Measurements from ENCODE around the gene HAGHL. TPM values are rescaled to one million over a fixed set of nuclear protein-coding genes. Genes with fewer than 3 reads are reported as not detected.

Gene HAGHL
- total and polyA plus RNA-seq, 4 donors = 4.1 to 26.7 (median 13.1) TPM

- H3K4me3 ChIP-seq = no peak overlapping the region
- no peak overlapping the region for H3K27ac ChIP-seq (ENCODE audit: low read depth in 1 of 2, low read length in 1 of 2)
- 70 to 75% methylated on average over 2 to 13 of the region's 13 CpGs for WGBS, 2 donors
- H3K27me3 ChIP-seq (ENCODE audit: control insufficient read depth in 3 of 3, insufficient read depth in 3 of 3, low read length in 2 of 3) = no peaks in the 10 kb centered on the region
- no peak overlapping the region for H3K9ac ChIP-seq (ENCODE audit: insufficient read depth in 1 of 2, low read length in 2 of 2)
- DNase-seq (no peak), ATAC-seq (ENCODE audit: insufficient read depth, low FRiP score) (no peak)
- no peaks in the 10 kb centered on the region for H3K36me3 ChIP-seq (ENCODE audit: control insufficient read depth in 4 of 4, insufficient read depth in 4 of 4, low read length in 4 of 4)
- no peak for TF ChIP-seq CTCF (IDR thresholded peaks at IDR 0.05; ENCODE audit: control extremely low read depth, extremely low read depth)
- peaks cover 0 to 5% (median 0%) of the 10 kb centered on the region in 5 donors for H3K4me1 ChIP-seq (ENCODE audit: control insufficient read depth in 5 of 5, insufficient read depth in 5 of 5, low read length in 5 of 5)
- H3K9me3 ChIP-seq (ENCODE audit: control insufficient read depth in 4 of 4, insufficient read depth in 3 of 4, low read length in 3 of 4) = no peaks in the 10 kb centered on the region
Observed at GRCh38 chr16:770411-770810, 43.5 kb downstream of the HAGHL start.

- no peak overlapping the region for H3K9ac ChIP-seq (ENCODE audit: insufficient read depth in 1 of 2, low read length in 2 of 2)
- H3K36me3 ChIP-seq (ENCODE audit: control insufficient read depth in 4 of 4, insufficient read depth in 4 of 4, low read length in 4 of 4) = no peaks in the 10 kb centered on the region
- 87 to 91% methylated on average over 18 of the region's 18 CpGs for WGBS, 2 donors
- H3K4me3 ChIP-seq = no peak overlapping the region
- DNase-seq = no peak
- peaks cover 0 to 5% (median 0%) of the 10 kb centered on the region in 5 donors for H3K4me1 ChIP-seq (ENCODE audit: control insufficient read depth in 5 of 5, insufficient read depth in 5 of 5, low read length in 5 of 5)
- ATAC-seq (ENCODE audit: insufficient read depth, low FRiP score) = no peak
- H3K9me3 ChIP-seq (ENCODE audit: control insufficient read depth in 4 of 4, insufficient read depth in 3 of 4, low read length in 3 of 4) = no peaks in the 10 kb centered on the region
- H3K27me3 ChIP-seq (ENCODE audit: control insufficient read depth in 3 of 3, insufficient read depth in 3 of 3, low read length in 2 of 3) = no peaks in the 10 kb centered on the region
- no peak overlapping the region for H3K27ac ChIP-seq (ENCODE audit: low read depth in 1 of 2, low read length in 1 of 2)
- no peak for TF ChIP-seq CTCF (IDR thresholded peaks at IDR 0.05; ENCODE audit: control extremely low read depth, extremely low read depth)
Observed at GRCh38 chr16:772959-773358, 46.1 kb downstream of the HAGHL start.

- 78 to 87% methylated on average over 42 to 46 of the region's 46 CpGs for whole genome bisulfite sequencing, 2 donors
- H3K4me1 ChIP-seq (ENCODE audit: control insufficient read depth in 5 of 5, insufficient read depth in 5 of 5, low read length in 5 of 5) = no peaks in the 10 kb centered on the region
- no peak for TF ChIP-seq CTCF (IDR thresholded peaks at IDR 0.05; ENCODE audit: control extremely low read depth, extremely low read depth)
- no peaks in the 10 kb centered on the region for H3K36me3 ChIP-seq (ENCODE audit: control insufficient read depth in 4 of 4, insufficient read depth in 4 of 4, low read length in 4 of 4)
- no peak overlapping the region for H3K9ac ChIP-seq (ENCODE audit: insufficient read depth in 1 of 2, low read length in 2 of 2)
- no peak overlapping the region for H3K4me3 ChIP-seq
- no peak for DNase-seq
- no peaks in the 10 kb centered on the region for H3K27me3 ChIP-seq (ENCODE audit: control insufficient read depth in 3 of 3, insufficient read depth in 3 of 3, low read length in 2 of 3)
- H3K9me3 ChIP-seq (ENCODE audit: control insufficient read depth in 4 of 4, insufficient read depth in 3 of 4, low read length in 3 of 4) = no peaks in the 10 kb centered on the region
- ATAC-seq (ENCODE audit: insufficient read depth, low FRiP score) = no peak
- H3K27ac ChIP-seq (ENCODE audit: low read depth in 1 of 2, low read length in 1 of 2) = no peak overlapping the region
Observed at GRCh38 chr16:774086-775001, 47.4 kb downstream of the HAGHL start.

Data from lung (tissue), 12 donors.